Measurements from ENCODE around the gene CX3CL1. TPM values are rescaled to one million over a fixed set of nuclear protein-coding genes. Genes with fewer than 3 reads are reported as not detected.

Gene CX3CL1
- total and polyA plus RNA-seq, 2 donors (not counting 1 experiment from before 2014, with no cell fraction given): not detected

DNA sequence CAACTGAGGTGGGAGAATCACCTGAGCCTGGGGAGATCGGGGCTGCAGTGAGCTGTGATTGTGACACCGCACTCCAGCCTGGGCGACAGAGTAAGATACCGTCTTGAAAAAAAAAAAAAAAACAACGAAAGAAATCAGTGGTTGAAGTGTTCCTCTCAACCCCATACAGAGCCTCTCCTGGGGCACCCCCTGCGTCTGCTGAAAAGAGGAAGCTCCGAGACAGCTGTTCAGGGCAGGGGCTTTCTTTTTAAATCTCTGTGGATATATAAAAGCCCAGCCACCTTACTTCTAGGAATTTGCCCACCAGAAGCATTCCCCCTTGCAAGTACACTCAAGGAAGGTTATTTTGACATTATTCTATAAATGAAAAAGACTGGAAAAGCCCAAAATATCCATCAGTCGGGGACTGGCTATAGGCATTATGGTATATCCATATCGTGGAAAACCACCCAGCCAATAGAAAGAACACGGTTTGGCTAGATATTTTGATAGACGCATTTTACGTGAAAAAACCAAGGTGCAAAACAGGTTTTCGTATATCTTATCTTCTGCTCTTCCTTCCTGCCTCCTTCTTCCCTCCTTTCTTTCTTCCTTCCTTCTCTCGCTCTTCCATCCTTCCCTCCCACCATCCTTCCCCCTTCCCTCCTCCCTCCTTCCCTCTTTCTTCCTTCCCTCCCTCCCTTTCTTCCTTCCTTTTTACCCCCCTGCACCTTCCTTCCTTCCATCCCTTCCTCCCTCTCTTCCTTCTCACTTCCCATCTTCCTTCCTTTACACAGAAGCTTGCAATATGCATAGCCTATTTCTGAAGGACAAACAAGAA lies 22.9 kb upstream of the CX3CL1 start:
- Histone ChIP-seq H3K4me3 (ENCODE audit: control extremely low read depth in 1 of 5, extremely low read depth in 1 of 5, insufficient read depth in 1 of 5, low read depth in 2 of 5, low read length in 4 of 5) (peak overlapping the region in 2 of 5 experiments; percentile 2 to 39), H3K36me3 (replicated peaks in 1 of 2; ENCODE audit: control extremely low read depth in 1 of 2, control insufficient read depth in 1 of 2, extremely low read depth in 1 of 2, insufficient read depth in 2 of 2, low read length in 1 of 2) (no peaks in the 10 kb centered on the region), H3K27me3 (replicated peaks in 1 of 4; ENCODE audit: control extremely low read depth in 1 of 4, control insufficient read depth in 3 of 4, insufficient read depth in 4 of 4, low read length in 3 of 4) (peaks cover 0 to 13% (median 6%) of the 10 kb centered on the region in 4 experiments), H3K27ac (ENCODE audit: low read length in 2 of 2) (no peak overlapping the region), H3K4me1 (ENCODE audit: control insufficient read depth in 2 of 2, insufficient read depth in 2 of 2, low read length in 2 of 2) (peaks cover 16 to 17% of the 10 kb centered on the region in 2 donors), H3K4me2 (replicated peaks; ENCODE audit: low read depth, low read length, poor library complexity, severe bottlenecking) (peak overlapping the region; percentile 62), H3K79me2 (ENCODE audit: control insufficient read depth, insufficient read depth, low read length) (no peaks in the 10 kb centered on the region), H3K9ac (ENCODE audit: low read length) (peak overlapping the region; percentile 30), H4K20me1 (ENCODE audit: control insufficient read depth, insufficient read depth, low read length, poor library complexity, severe bottlenecking) (no peaks in the 10 kb centered on the region), H3K9me3 (ENCODE audit: control extremely low read depth in 1 of 3, control insufficient read depth in 2 of 3, insufficient read depth in 1 of 3, low read length in 2 of 3) (peaks cover 0 to 2% (median 0%) of the 10 kb centered on the region in 3 donors), H2AFZ (ENCODE audit: insufficient read depth, low read depth, low read length, poor library complexity, severe bottlenecking) (no peak overlapping the region)
- 9% methylated on average over 8 of the region's 14 CpGs for WGBS (ENCODE audit: insufficient coverage)
- POLR2A ChIA-PET: interaction anchor here (0.8 to 1.4 kb wide), 4 partner anchors 49 to 127 kb away, joined by 3 to 6 read pairs (median 4); no protein-coding TSS in a partner anchor
- Mint-ChIP-seq H3K27me3 (peaks cover 14% of the 10 kb centered on the region), H3K27ac (peak overlapping the region; percentile 47), H3K9me3 (ENCODE audit: insufficient read depth) (no peaks in the 10 kb centered on the region), H3K4me3 (peak overlapping the region; percentile 50), H3K4me1 (peaks cover 32% of the 10 kb centered on the region)
- ATAC-seq (ENCODE audit: low read depth) (peak; percentile 98), DNase-seq (peak; percentile 90)
- CTCF ChIA-PET: interaction anchor here (0.9 to 2.4 kb wide), 5 partner anchors 11 to 67 kb away, joined by 3 to 10 read pairs (median 4); no protein-coding TSS in a partner anchor
- intact Hi-C loops (cut with micrococcal nuclease): loop anchor here (1.0 to 5.0 kb wide), 5 partner anchors 8 to 188 kb away; partner anchors contain the start of gene CCDC102A
- TF ChIP-seq EZH2 (IDR thresholded peaks at IDR 0.05; ENCODE audit: borderline replicate concordance, insufficient read depth, low read depth, low read length, poor library complexity, severe bottlenecking): no peak
- TF ChIP-seq, protein P1, sequence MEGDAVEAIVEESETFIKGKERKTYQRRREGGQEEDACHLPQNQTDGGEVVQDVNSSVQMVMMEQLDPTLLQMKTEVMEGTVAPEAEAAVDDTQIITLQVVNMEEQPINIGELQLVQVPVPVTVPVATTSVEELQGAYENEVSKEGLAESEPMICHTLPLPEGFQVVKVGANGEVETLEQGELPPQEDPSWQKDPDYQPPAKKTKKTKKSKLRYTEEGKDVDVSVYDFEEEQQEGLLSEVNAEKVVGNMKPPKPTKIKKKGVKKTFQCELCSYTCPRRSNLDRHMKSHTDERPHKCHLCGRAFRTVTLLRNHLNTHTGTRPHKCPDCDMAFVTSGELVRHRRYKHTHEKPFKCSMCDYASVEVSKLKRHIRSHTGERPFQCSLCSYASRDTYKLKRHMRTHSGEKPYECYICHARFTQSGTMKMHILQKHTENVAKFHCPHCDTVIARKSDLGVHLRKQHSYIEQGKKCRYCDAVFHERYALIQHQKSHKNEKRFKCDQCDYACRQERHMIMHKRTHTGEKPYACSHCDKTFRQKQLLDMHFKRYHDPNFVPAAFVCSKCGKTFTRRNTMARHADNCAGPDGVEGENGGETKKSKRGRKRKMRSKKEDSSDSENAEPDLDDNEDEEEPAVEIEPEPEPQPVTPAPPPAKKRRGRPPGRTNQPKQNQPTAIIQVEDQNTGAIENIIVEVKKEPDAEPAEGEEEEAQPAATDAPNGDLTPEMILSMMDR (IDR thresholded peaks at IDR 0.05): no peak

DNA sequence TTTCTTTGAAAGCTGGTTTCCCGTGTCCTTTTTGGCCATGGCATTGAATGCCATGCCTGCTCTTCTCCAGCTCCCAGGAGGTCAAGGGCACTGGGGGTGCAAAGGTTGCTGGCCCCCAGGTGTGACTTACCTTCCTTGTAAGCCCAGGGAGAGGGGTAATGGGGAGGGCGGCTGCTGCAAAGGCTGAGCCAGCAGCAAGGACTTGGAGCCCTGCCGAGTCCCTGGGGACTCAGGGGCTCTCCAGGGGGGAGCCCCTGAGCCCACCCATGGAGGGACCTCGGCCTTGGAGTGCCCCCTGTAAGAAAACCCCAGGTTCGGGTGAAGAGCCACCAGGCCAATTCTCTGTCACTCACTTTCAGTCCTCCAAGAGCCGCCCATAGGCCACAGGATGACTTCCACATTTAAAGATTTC lies 19.6 kb upstream of the CX3CL1 start:
- Histone ChIP-seq H3K79me2 (ENCODE audit: control insufficient read depth, insufficient read depth, low read length) (no peaks in the 10 kb centered on the region), H3K4me2 (replicated peaks; ENCODE audit: low read depth, low read length, poor library complexity, severe bottlenecking) (no peak overlapping the region), H3K36me3 (replicated peaks in 1 of 2; ENCODE audit: control extremely low read depth in 1 of 2, control insufficient read depth in 1 of 2, extremely low read depth in 1 of 2, insufficient read depth in 2 of 2, low read length in 1 of 2) (no peaks in the 10 kb centered on the region), H3K27ac (ENCODE audit: low read length in 2 of 2) (no peak overlapping the region), H3K9ac (ENCODE audit: low read length) (no peak overlapping the region), H2AFZ (ENCODE audit: insufficient read depth, low read depth, low read length, poor library complexity, severe bottlenecking) (no peak overlapping the region), H3K4me3 (ENCODE audit: control extremely low read depth in 1 of 5, extremely low read depth in 1 of 5, insufficient read depth in 1 of 5, low read depth in 2 of 5, low read length in 4 of 5) (no peak overlapping the region), H3K9me3 (ENCODE audit: control extremely low read depth in 1 of 3, control insufficient read depth in 2 of 3, insufficient read depth in 1 of 3, low read length in 2 of 3) (no peaks in the 10 kb centered on the region), H3K27me3 (replicated peaks in 1 of 4; ENCODE audit: control extremely low read depth in 1 of 4, control insufficient read depth in 3 of 4, insufficient read depth in 4 of 4, low read length in 3 of 4) (peaks cover 0 to 8% (median 4%) of the 10 kb centered on the region in 4 experiments), H3K4me1 (ENCODE audit: control insufficient read depth in 2 of 2, insufficient read depth in 2 of 2, low read length in 2 of 2) (peaks cover 16 to 19% of the 10 kb centered on the region in 2 donors), H4K20me1 (ENCODE audit: control insufficient read depth, insufficient read depth, low read length, poor library complexity, severe bottlenecking) (no peaks in the 10 kb centered on the region)
- WGBS (ENCODE audit: insufficient coverage): 63% methylated on average over 5 of the region's 6 CpGs
- CTCF ChIA-PET: interaction anchor here (1.1 to 2.7 kb wide), 2 partner anchors 64 to 239 kb away, joined by 3 to 8 read pairs; no protein-coding TSS in a partner anchor
- no peaks in the 10 kb centered on the region for H3K9me3 Mint-ChIP-seq (ENCODE audit: insufficient read depth)
- intact Hi-C loops (cut with micrococcal nuclease): no loop called here
- POLR2A ChIA-PET: interaction anchor here (0.9 to 1.1 kb wide), 2 partner anchors 11 to 185 kb away, joined by 3 read pairs; no protein-coding TSS in a partner anchor
- H3K27ac Mint-ChIP-seq: no peak overlapping the region
- DNase-seq (no peak), ATAC-seq (ENCODE audit: low read depth) (no peak)
- TF ChIP-seq, protein P1 (IDR thresholded peaks at IDR 0.05): no peak
- no peak for TF ChIP-seq EZH2 (IDR thresholded peaks at IDR 0.05; ENCODE audit: borderline replicate concordance, insufficient read depth, low read depth, low read length, poor library complexity, severe bottlenecking)
- no peak overlapping the region for H3K4me3 Mint-ChIP-seq
- peaks cover 6% of the 10 kb centered on the region for H3K27me3 Mint-ChIP-seq
- H3K4me1 Mint-ChIP-seq: peaks cover 28% of the 10 kb centered on the region

Measured in B cell (primary cell).